H9 (cell line): Measurements from ENCODE around the gene NEDD4L. TPM values are rescaled to one million over a fixed set of nuclear protein-coding genes. Genes with fewer than 3 reads are reported as not detected.

Source experiments
- DNase-seq: peaks from one replicate; pipeline ENCODE4 v3.0.0-alpha.2; 2017
- H2AFZ ChIP-seq: one replicate; pipeline ENCODE4 v1.6.1; 2013; ENCODE audit warnings: mild to moderate bottlenecking, low read length, control low read depth, moderate library complexity
- H2AK5ac ChIP-seq: 2 replicates; pipeline ENCODE4 v1.6.1; 2013; ENCODE audit warnings: low read length, control low read depth, mixed read lengths; ENCODE audit not compliant: insufficient read length
- H2BK120ac ChIP-seq: one replicate; pipeline ENCODE4 v1.6.1; 2013; ENCODE audit warnings: low read depth, mild to moderate bottlenecking, low read length, control low read depth, inconsistent platforms; ENCODE audit not compliant: poor library complexity, severe bottlenecking
- H2BK12ac ChIP-seq: 2 replicates; pipeline ENCODE4 v1.6.1; 2013; ENCODE audit warnings: low read length, control low read depth, mixed read lengths, low read depth; ENCODE audit not compliant: insufficient read length
- H2BK15ac ChIP-seq: 2 replicates; pipeline ENCODE4 v1.6.1; 2013; ENCODE audit warnings: low read depth, low read length, control low read depth
- H2BK20ac ChIP-seq: one replicate; pipeline ENCODE4 v1.6.1; 2013; ENCODE audit warnings: low read depth, mild to moderate bottlenecking, low read length, control low read depth, inconsistent platforms; ENCODE audit not compliant: poor library complexity, severe bottlenecking
- H2BK5ac ChIP-seq: 2 replicates; pipeline ENCODE4 v1.6.1; 2013; ENCODE audit warnings: low read length, control low read depth, mixed read lengths; ENCODE audit not compliant: insufficient read length
- H3K14ac ChIP-seq: 2 replicates; pipeline ENCODE4 v1.6.1; 2013; ENCODE audit warnings: low read length, control low read depth; ENCODE audit not compliant: insufficient read depth
- H3K18ac ChIP-seq: 2 replicates; pipeline ENCODE4 v1.6.1; 2013; ENCODE audit warnings: low read depth, mild to moderate bottlenecking, mixed read lengths, low read length, control low read depth; ENCODE audit not compliant: insufficient read length
- H3K23ac ChIP-seq: 2 replicates; pipeline ENCODE4 v1.6.1; 2013; ENCODE audit warnings: low read length, control low read depth, mixed read lengths, low read depth; ENCODE audit not compliant: insufficient read length
- H3K23me2 ChIP-seq: 2 replicates; pipeline ENCODE4 v1.6.1; 2013; ENCODE audit warnings: low read depth, mild to moderate bottlenecking, mixed read lengths, low read length, control low read depth; ENCODE audit not compliant: insufficient read length, poor library complexity, severe bottlenecking
- H3K27ac ChIP-seq: 2 replicates; pipeline ENCODE4 v1.5.1; 2013; ENCODE audit warnings: low read length, control low read depth, mixed read lengths, low read depth; ENCODE audit not compliant: insufficient read length
- H3K27me3 ChIP-seq: 2 replicates; pipeline ENCODE4 v1.6.1; 2013; ENCODE audit warnings: low read length, control low read depth, inconsistent platforms; ENCODE audit not compliant: insufficient read depth
- H3K4ac ChIP-seq: 2 replicates; pipeline ENCODE4 v1.6.1; 2013; ENCODE audit warnings: low read depth, mild to moderate bottlenecking, control low read depth, inconsistent platforms, low read length, moderate library complexity
- H3K4me1 ChIP-seq: 2 replicates; pipeline ENCODE4 v1.6.1; 2013; ENCODE audit warnings: low read length, control low read depth, inconsistent platforms; ENCODE audit not compliant: insufficient read depth
- H3K4me2 ChIP-seq: 2 replicates; pipeline ENCODE4 v1.6.1; 2013; ENCODE audit warnings: low read length, control low read depth, mixed read lengths; ENCODE audit not compliant: insufficient read length, insufficient read depth
- H3K56ac ChIP-seq: 2 replicates; pipeline ENCODE4 v1.6.1; 2013; ENCODE audit warnings: low read depth, mild to moderate bottlenecking, mixed read lengths, low read length, control low read depth; ENCODE audit not compliant: insufficient read length
- H3K79me1 ChIP-seq: 2 replicates; pipeline ENCODE4 v1.6.1; 2013; ENCODE audit warnings: low read depth, mild to moderate bottlenecking, moderate library complexity, low read length, control low read depth, inconsistent platforms; ENCODE audit not compliant: insufficient read depth, poor library complexity, severe bottlenecking
- H3K79me2 ChIP-seq: 2 replicates; pipeline ENCODE4 v1.6.1; 2013; ENCODE audit warnings: low read length, control low read depth, inconsistent platforms; ENCODE audit not compliant: insufficient read depth
- H3K9ac ChIP-seq: 2 replicates; pipeline ENCODE4 v1.6.1; 2013; ENCODE audit warnings: low read length, control low read depth, mixed read lengths; ENCODE audit not compliant: insufficient read length; ENCODE audit errors: extremely low read depth
- H3K9me3 ChIP-seq: one replicate; pipeline ENCODE4 v1.6.1; 2013; ENCODE audit warnings: low read depth, low read length, inconsistent platforms; ENCODE audit not compliant: control insufficient read depth
- H3T11ph ChIP-seq: one replicate; pipeline ENCODE4 v1.6.1; 2013; ENCODE audit warnings: mild to moderate bottlenecking, low read length, control low read depth, inconsistent platforms
- H4K20me1 ChIP-seq: one replicate; pipeline ENCODE4 v1.6.1; 2013; ENCODE audit not compliant: control insufficient read depth, insufficient read length, insufficient read depth
- H4K5ac ChIP-seq: 2 replicates; pipeline ENCODE4 v1.6.1; 2013; ENCODE audit warnings: low read depth, mild to moderate bottlenecking, mixed read lengths, low read length, control low read depth; ENCODE audit not compliant: insufficient read length
- H4K8ac ChIP-seq: replicated peaks from 2 replicates; pipeline ENCODE4 v1.6.1; 2013; ENCODE audit warnings: low read length, control low read depth, mixed read lengths, low read depth; ENCODE audit not compliant: insufficient read length
- H4K91ac ChIP-seq: 2 replicates; pipeline ENCODE4 v1.6.1; 2013; ENCODE audit warnings: low read depth, mild to moderate bottlenecking, moderate library complexity, mixed read lengths, low read length, control low read depth; ENCODE audit not compliant: insufficient read length
- H3K27ac Mint-ChIP-seq, 3 experiments: 2 replicates in 2 of 3; 3 replicates in 1 of 3; pipeline ENCODE4 v1.8.0; 2020 to 2021; ENCODE audit warnings: mixed read lengths in 3 of 3, mild to moderate bottlenecking in 1 of 3, moderate library complexity in 1 of 3
- H3K27me3 Mint-ChIP-seq: 2 replicates; pipeline ENCODE4 v1.8.0; 2021; ENCODE audit warnings: low read depth, mild to moderate bottlenecking, moderate library complexity, mixed read lengths
- H3K36me3 Mint-ChIP-seq, 3 experiments: 2 replicates in 2 of 3; 3 replicates in 1 of 3; pipeline ENCODE4 v1.8.0; 2020 to 2021; ENCODE audit warnings: low read depth in 3 of 3, mixed read lengths in 3 of 3; ENCODE audit not compliant: insufficient read depth in 1 of 3
- H3K4me1 Mint-ChIP-seq, 2 experiments: 2 replicates each; pipeline ENCODE4 v1.8.0; 2020; ENCODE audit warnings: mixed read lengths in 2 of 2
- H3K4me3 Mint-ChIP-seq, 2 experiments: 2 replicates in 1 of 2; 3 replicates in 1 of 2; pipeline ENCODE4 v1.8.0; 2020 to 2021; ENCODE audit warnings: mild to moderate bottlenecking in 2 of 2, mixed read lengths in 2 of 2, moderate library complexity in 1 of 2
- H3K9me3 Mint-ChIP-seq, 2 experiments: 2 replicates in 1 of 2; 3 replicates in 1 of 2; pipeline ENCODE4 v1.8.0; 2020; ENCODE audit warnings: mild to moderate bottlenecking in 2 of 2, mixed read lengths in 2 of 2, moderate library complexity in 1 of 2
- CTCF ChIP-seq: fragments of 200-600 bp; sonication (generic); conservative IDR thresholded peaks from 3 replicates; pipeline ENCODE4 v1.8.0; 2021; ENCODE audit warnings: antibody characterized with exemption, mild to moderate bottlenecking
- WGBS: extraction: QIAGEN DNeasy Blood & Tissue Kit; methylation state at CpG from one replicate; pipeline ENCODE4 v1.1.7; 2013; ENCODE audit warnings: missing lambda C conversion rate, low lambda C conversion rate, mixed read lengths; ENCODE audit not compliant: insufficient read length; ENCODE audit errors: extremely low coverage; 5-methylcytosine and 5-hydroxymethylcytosine counted together
- total RNA-seq: library from RNA; stranded (reverse); gene quantifications from 2 replicates; pipeline ENCODE4 v1.2.1, GENCODE V29; 2021

Gene NEDD4L
- total RNA-seq, 1 experiment from 2014 or later, result 76.3 TPM

GRCh38 chr18:58139459-58140386 is 95.7 kb downstream of the NEDD4L start:
- Histone ChIP-seq H3K27me3 (no peaks in the 10 kb centered on the region), H2AK5ac (no peak overlapping the region), H2BK15ac (no peak overlapping the region), H4K20me1 (no peaks in the 10 kb centered on the region), H4K5ac (no peak overlapping the region), H3K23ac (no peak overlapping the region), H3K79me1 (no peaks in the 10 kb centered on the region), H3K56ac (no peak overlapping the region), H2AFZ (no peak overlapping the region), H3K23me2 (no peaks in the 10 kb centered on the region), H2BK5ac (no peak overlapping the region), H3K14ac (no peak overlapping the region), H2BK20ac (no peak overlapping the region), H2BK12ac (no peak overlapping the region), H3K9ac (no peak overlapping the region), H3K4me2 (no peak overlapping the region), H3K9me3 (no peaks in the 10 kb centered on the region), H3K4ac (no peak overlapping the region), H4K8ac (no peak overlapping the region), H3K27ac (no peak overlapping the region), H2BK120ac (no peak overlapping the region), H4K91ac (no peak overlapping the region), H3K18ac (no peak overlapping the region), H3T11ph (no peak overlapping the region), H3K79me2 (peaks cover 3% of the 10 kb centered on the region; the same call in 1 of the 2 replicates), H3K4me1 (peaks cover 14% of the 10 kb centered on the region; the same call in 1 of the 2 replicates)
- no peak overlapping the region; a peak in 1 of 7 replicates for H3K27ac Mint-ChIP-seq
- H3K4me1 Mint-ChIP-seq, result peaks cover 41 to 56% of the 10 kb centered on the region in 2 experiments
- peaks cover 6 to 10% of the 10 kb centered on the region in 2 experiments; a peak in 3 of 5 replicates for H3K9me3 Mint-ChIP-seq
- DNase-seq, result no peak
- no peaks in the 10 kb centered on the region; the same call in 1 of the 2 replicates for H3K27me3 Mint-ChIP-seq
- H3K4me3 Mint-ChIP-seq, result no peak overlapping the region
- H3K36me3 Mint-ChIP-seq, result peaks cover 8 to 14% (median 8%) of the 10 kb centered on the region in 3 experiments; a peak in 6 of 7 replicates
- no CpG with 5 or more reads among the region's 8 CpGs for WGBS
- no peak for TF ChIP-seq CTCF
